Measurements from ENCODE around the gene TNFRSF14. TPM values are rescaled to one million over a fixed set of nuclear protein-coding genes. Genes with fewer than 3 reads are reported as not detected.

The TNFRSF14 gene
- total and polyA plus RNA-seq, 2 experiments from 2014 or later, result not detected

DNA sequence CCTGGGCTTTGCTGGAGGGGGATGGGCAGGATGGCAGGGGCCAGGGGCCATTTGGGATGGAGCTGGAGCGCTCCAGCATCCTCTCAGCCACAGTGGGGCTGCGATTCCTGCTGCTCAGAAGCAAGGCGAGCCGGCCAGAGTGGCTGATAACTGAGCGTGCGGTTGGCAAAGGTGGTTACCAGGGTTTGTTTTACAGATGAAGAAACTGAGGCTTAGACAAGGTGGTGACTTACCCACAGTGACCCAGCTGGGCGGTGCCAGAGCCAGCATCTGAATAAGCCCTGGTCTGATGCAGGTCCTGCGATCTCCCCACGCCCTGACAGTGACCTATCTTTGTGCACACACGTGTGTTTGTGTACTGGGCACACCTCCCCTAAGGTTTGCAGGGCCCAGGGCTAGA is 24.5 kb downstream of the TNFRSF14 start (continued):
- TF ChIP-seq JUNB (IDR thresholded peaks at IDR 0.05; ENCODE audit: unreplicated experiment), result no peak
- TF ChIP-seq CREB1 (CRISPR knock-in tag; IDR thresholded peaks at IDR 0.05; ENCODE audit: low read depth), result no peak

- Histone ChIP-seq H3K36me3 (ENCODE audit: insufficient read depth) (no peaks in the 10 kb centered on the region), H4K20me1 (replicated peaks; ENCODE audit: insufficient read depth) (no peaks in the 10 kb centered on the region), H3K4me2 (no peak overlapping the region), H3K27ac (ENCODE audit: low read depth) (no peak overlapping the region), H3K4me3 (no peak overlapping the region), H3K9me2 (ENCODE audit: insufficient read depth) (no peaks in the 10 kb centered on the region), H3F3A (replicated peaks; ENCODE audit: low read depth) (no peaks in the 10 kb centered on the region), H2AFZ (no peak overlapping the region), H3K27me3 (ENCODE audit: insufficient read depth) (no peaks in the 10 kb centered on the region), H3K4me1 (ENCODE audit: insufficient read depth) (peaks cover 13% of the 10 kb centered on the region), H3K79me2 (replicated peaks; ENCODE audit: insufficient read depth) (no peaks in the 10 kb centered on the region)
- H3K4me1 Mint-ChIP-seq, result peaks cover 24% of the 10 kb centered on the region
- DNase-seq (ENCODE audit: low spot score) (no peak), ATAC-seq (no peak)
- peaks cover 7% of the 10 kb centered on the region for H3K27me3 Mint-ChIP-seq (ENCODE audit: insufficient read depth, low read depth, poor library complexity)
- no peaks in the 10 kb centered on the region for H3K36me3 Mint-ChIP-seq (ENCODE audit: low read depth)
- H3K4me3 Mint-ChIP-seq, result no peak overlapping the region
- no peak overlapping the region for H3K27ac Mint-ChIP-seq
- TF ChIP-seq ZNF331 (CRISPR knock-in tag; IDR thresholded peaks at IDR 0.05; ENCODE audit: low read depth) (no peak), ZNF462 (CRISPR knock-in tag; IDR thresholded peaks at IDR 0.05) (no peak), REST (IDR thresholded peaks at IDR 0.05; ENCODE audit: unreplicated experiment) (no peak), CTCF (conservative IDR thresholded peaks at IDR 0.05; ENCODE audit: low read depth in 2 of 2) (no peak), ZNF114 (CRISPR knock-in tag; IDR thresholded peaks at IDR 0.05) (no peak), STAT1 (IDR thresholded peaks at IDR 0.05; ENCODE audit: unreplicated experiment) (no peak), POLR2AphosphoS5 (IDR thresholded peaks at IDR 0.05; ENCODE audit: low read depth) (no peak), EZH2phosphoT487 (IDR thresholded peaks at IDR 0.05; ENCODE audit: unreplicated experiment) (no peak), JUNB (IDR thresholded peaks at IDR 0.05; ENCODE audit: unreplicated experiment) (no peak), CREB1 (CRISPR knock-in tag; IDR thresholded peaks at IDR 0.05; ENCODE audit: low read depth) (no peak), EZH2 (IDR thresholded peaks at IDR 0.05; ENCODE audit: low read depth, unreplicated experiment) (no peak), NANOG (IDR thresholded peaks at IDR 0.05; ENCODE audit: borderline replicate concordance) (no peak)
- TF ChIP-seq, protein P1, sequence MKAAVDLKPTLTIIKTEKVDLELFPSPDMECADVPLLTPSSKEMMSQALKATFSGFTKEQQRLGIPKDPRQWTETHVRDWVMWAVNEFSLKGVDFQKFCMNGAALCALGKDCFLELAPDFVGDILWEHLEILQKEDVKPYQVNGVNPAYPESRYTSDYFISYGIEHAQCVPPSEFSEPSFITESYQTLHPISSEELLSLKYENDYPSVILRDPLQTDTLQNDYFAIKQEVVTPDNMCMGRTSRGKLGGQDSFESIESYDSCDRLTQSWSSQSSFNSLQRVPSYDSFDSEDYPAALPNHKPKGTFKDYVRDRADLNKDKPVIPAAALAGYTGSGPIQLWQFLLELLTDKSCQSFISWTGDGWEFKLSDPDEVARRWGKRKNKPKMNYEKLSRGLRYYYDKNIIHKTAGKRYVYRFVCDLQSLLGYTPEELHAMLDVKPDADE (IDR thresholded peaks at IDR 0.05), result no peak
- no peaks in the 10 kb centered on the region for H3K9me3 Mint-ChIP-seq
Observed at GRCh38 chr1:2582391-2582790, 26.2 kb downstream of the TNFRSF14 start.
